EL (cell line): ENCODE data around the gene ZNF418.

Experiments used
- DNase-seq: peaks from one replicate; pipeline ENCODE4 v3.0.0-alpha.2; 2016

The ZNF418 gene

GRCh38 chr19:57934820-57935665, at the start of gene ZNF418:
TSS of gene ZNF418 (minus strand) at chr19:57935402. CDS start at chr19:57933822, 1,580 bp downstream.
- peak; percentile 49 for DNase-seq

GRCh38 chr19:57978586-57979289, 43.5 kb upstream of the ZNF418 start:
- DNase-seq: no peak

DNA sequence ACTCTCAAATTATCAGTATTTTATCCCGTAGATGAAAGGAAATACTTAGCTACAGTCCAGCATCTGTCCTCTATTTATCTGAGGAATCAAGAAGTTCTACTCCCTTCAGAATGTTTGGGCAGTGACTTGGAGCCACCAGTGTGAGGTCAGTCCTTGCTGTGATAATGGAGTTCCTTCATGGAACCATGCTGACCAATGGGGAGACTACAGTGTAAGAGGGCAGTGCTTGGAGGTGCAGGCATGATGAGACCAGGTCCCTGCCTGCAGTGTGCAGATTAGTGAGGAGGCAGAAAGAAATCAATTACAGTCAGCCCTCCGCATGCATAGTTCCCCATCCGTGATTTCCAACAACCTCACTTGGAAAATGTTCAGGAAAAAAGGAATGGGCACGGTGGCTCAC, 39.2 kb upstream of the ZNF418 start, which contains the start of gene C19orf18:
TSS of gene C19orf18 (minus strand) at position 101 of the 400 bp plus-strand sequence. CDS start 102 bp downstream, outside the sequence.
- DNase-seq: no peak

- DNase-seq: no peak
Observed at GRCh38 chr19:57964761-57965160, 29.6 kb upstream of the ZNF418 start.

GRCh38 chr19:57961785-57962184, 26.6 kb upstream of the ZNF418 start:
- DNase-seq: no peak

GRCh38 chr19:57954996-57955395, 19.8 kb upstream of the ZNF418 start:
- no peak for DNase-seq

DNA sequence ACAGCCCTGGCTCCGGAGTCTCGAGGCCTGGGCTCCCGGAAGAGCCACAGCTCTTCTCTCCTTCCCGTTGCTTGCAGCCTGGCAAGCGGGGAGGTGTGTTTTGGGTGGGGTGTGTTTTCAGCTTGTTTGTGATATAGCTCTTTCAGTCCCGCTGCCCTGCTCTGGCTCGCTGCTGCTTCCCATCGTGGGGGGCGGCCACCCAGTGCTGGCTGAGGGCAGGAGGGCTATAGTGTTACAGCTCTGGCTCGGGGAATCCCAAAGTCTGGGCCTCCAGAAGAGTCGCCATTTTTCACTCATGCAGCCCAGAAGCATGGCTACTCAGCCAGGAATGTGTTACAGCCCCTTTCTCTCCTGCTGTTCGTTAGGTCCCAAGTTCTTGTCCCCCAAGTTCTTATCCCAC, 14.5 kb upstream of the ZNF418 start:
- DNase-seq: no peak

GRCh38 chr19:57949296-57949695, 14.1 kb upstream of the ZNF418 start:
- DNase-seq: no peak

DNA sequence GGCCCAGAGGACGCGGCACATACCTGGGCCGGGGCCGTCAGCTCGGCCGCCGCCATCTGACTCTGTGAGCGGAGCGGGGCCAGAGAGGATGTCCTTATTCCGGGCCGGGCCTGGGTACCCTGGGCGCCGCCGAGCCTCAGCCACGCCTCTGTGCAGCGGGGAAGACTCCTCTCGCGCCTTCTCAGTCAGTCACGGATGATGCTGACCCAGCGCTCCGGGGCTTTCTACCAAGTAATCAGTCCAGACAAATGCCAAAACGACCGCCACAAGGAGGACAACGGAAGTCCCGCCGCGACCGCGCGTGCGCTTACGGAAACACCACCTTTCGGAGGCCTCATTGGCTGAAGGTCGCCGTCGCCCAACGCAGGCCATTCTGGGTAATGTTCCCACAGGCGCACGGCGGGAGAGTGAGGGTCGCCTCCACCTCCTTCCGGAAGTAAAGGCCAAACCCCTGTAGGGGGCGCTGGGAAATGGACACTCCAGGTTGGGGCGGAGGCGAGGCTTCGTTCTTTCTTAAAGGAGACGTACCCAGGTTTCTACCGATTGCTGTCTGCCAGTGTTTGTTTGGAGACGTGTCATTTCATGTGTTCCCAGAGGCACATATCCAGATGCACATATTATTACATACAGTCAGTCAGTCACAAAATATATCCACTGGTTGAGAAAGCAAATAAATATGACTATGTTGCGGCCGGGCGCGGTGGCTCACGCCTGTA, 12.4 kb upstream of the ZNF418 start, which contains the start of gene ZNF256:
TSS of gene ZNF256 (minus strand) at position 288 of the 716 bp plus-strand sequence. CDS start at position 56, 232 bp downstream.
- DNase-seq: peak; percentile 92

GRCh38 chr19:57947088-57947418, 11.9 kb upstream of the ZNF418 start:
- peak; percentile 6 for DNase-seq

DNA sequence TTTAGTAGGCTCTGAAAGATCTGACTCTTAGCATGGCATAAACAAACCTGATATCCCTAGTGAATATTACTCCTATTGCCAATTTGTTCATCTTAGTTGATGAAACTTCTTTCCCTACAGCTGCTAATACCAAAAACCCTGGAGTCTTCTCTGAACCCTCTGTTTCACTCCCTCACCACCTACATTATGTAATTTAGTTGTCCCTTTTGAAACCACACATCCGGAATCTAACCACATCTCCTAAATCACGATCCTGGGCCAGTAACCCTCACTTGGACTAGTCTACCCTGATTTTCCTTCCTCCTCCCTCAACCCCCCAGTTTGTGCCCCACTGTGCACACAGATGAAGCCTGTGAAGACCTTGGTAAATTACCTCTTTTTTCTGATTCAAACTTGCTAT, 11.1 kb upstream of the ZNF418 start:
- DNase-seq: no peak

GRCh38 chr19:57941593-57941992, 6.4 kb upstream of the ZNF418 start:
- DNase-seq: no peak

GRCh38 chr19:57935731-57936130, 529 bp upstream of the ZNF418 start:
- no peak for DNase-seq

GRCh38 chr19:57927587-57927986, 7.6 kb downstream of the ZNF418 start:
- DNase-seq: no peak

- peak; percentile 96 for DNase-seq
Observed at GRCh38 chr19:57916168-57916995, 18.8 kb downstream of the ZNF418 start, which contains the start of gene ZNF417. TSS of gene ZNF417 (minus strand) at chr19:57916592. CDS start at chr19:57916411, 181 bp downstream.

DNA sequence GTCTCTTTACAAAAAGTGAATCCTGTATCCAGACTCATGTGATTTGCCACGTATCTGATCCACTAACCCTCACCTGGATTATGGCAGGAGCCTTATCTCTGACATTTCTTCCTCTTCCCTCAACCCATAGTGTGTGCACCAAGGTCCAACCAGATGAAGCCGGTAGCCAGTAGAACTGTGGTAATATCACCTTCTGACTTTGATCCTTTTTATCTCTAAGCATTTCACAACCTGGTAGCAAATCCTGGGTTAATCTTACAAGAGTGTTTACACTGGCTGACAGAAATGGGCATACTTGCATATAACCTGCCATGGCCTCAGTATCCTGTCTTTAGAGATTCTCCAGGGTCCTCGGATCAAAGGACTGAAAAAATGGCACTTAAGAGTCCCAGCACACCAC, 20.7 kb downstream of the ZNF418 start:
- no peak for DNase-seq

GRCh38 chr19:57907394-57907793, 27.8 kb downstream of the ZNF418 start:
- no peak for DNase-seq

DNA sequence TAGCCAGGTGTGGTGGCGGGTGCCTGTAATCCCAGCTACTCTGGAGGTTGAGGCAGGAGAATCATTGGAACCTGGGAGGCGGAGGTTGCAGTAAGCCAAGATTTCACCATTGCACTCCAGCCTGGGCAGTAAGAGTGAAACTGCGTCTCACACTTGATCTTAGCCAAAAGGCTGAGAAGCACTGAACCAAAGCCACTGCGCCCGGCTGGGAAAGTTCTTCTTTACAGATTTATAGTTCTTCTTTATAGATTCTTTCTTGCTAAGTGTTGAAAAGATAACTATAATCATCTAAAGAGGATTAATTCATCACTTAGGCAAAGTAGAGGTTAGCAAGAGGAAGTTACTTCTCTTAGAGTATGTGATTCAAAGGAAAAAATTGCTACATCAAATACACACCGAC, 29.9 kb downstream of the ZNF418 start:
- no peak for DNase-seq

DNA sequence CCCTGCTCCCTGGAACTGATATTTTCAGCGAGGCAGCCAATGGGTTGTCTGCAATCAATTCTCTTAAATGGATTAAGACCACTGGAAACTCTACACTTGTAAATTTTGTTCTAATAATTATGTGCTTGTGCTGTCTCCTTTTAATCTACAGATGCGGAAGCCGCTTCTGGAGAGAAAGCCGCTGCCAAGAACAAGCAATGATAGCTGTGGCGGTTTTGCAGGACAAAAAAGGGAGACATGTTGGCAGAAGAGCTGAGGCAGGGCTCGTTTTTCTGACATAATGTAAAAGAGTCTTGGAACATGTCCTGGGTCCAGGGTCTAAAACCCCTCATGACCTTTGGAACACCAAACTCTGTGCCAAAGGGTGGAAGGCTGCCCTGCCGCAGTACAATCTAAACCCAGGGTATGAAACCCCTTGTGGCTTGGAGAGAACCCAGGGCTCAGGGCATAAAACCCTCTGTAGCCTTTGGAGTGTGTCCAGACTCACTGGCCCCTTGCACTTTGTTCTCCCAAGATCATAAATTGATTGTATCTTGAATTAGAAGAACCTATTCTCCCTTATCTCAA, 31.5 kb downstream of the ZNF418 start:
- no peak for DNase-seq

DNA sequence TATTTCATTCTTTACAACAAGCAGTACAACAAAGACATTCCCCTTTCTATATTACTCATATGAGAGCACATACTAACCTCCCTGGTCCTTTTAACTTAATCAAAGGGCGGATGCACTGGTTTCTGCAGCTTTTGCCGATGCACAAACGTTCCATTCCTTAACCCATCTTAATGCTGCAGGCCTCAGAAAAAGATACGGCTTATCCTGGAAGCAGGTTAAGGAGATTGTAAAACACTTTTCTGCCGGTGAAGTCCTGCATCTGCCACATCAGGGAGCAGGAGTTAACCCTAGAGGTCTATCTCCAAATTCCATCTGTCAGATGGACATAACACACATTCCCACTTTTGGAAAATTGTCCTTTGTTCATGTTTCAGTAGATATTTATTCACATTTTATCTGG, 34.9 kb downstream of the ZNF418 start:
- DNase-seq: no peak

- DNase-seq: peak; percentile 46
Observed at GRCh38 chr19:57890706-57891105, 44.5 kb downstream of the ZNF418 start.
